GM18907 (cell line): ENCODE data around the gene KIF22.
"Not testable (repeated sequence)": the region's sequence is repeated elsewhere in the genome, so short reads cannot be mapped to it uniquely, and the experiment has no call there.

Experiments used
- ATAC-seq: cut with Tn5 transposase; IDR thresholded peaks from one replicate; pipeline ENCODE4 v1.9.1; 2021; ENCODE audit warnings: mild to moderate bottlenecking, moderate library complexity; ENCODE audit not compliant: unreplicated experiment

KIF22 gene

GRCh38 chr16:29793153-29793552, 2.6 kb downstream of the KIF22 start:
- ATAC-seq: not testable (repeated sequence)

GRCh38 chr16:29794231-29794710, 3.7 kb downstream of the KIF22 start:
- no peak for ATAC-seq

- ATAC-seq: no peak
Observed at GRCh38 chr16:29802416-29802935, 11.9 kb downstream of the KIF22 start.

GRCh38 chr16:29804020-29804419, 13.5 kb downstream of the KIF22 start:
- ATAC-seq: no peak

- ATAC-seq: no peak
Observed at GRCh38 chr16:29804455-29805231, 14.1 kb downstream of the KIF22 start.

GRCh38 chr16:29805232-29806098, 14.9 kb downstream of the KIF22 start:
- ATAC-seq: peak; percentile 61

- no peak for ATAC-seq
Observed at GRCh38 chr16:29806099-29806579, 15.6 kb downstream of the KIF22 start, which contains the start of gene MAZ. MAZ (plus strand) TSS chr16:29806529; CDS start chr16:29806702, 173 bp downstream.

GRCh38 chr16:29806641-29807425, 16.3 kb downstream of the KIF22 start:
- peak; percentile 0 for ATAC-seq

- peak; percentile 28 for ATAC-seq
Observed at GRCh38 chr16:29807426-29808218, 17.1 kb downstream of the KIF22 start.

GRCh38 chr16:29808219-29808900, 17.8 kb downstream of the KIF22 start:
- no peak for ATAC-seq

GRCh38 chr16:29809031-29809747, 18.6 kb downstream of the KIF22 start:
- ATAC-seq: no peak

GRCh38 chr16:29809850-29810698, 19.5 kb downstream of the KIF22 start:
- ATAC-seq: no peak

- ATAC-seq: no peak
Observed at GRCh38 chr16:29810699-29811169, 20.2 kb downstream of the KIF22 start.

GRCh38 chr16:29811170-29811895, 20.8 kb downstream of the KIF22 start:
- peak; percentile 30 for ATAC-seq

GRCh38 chr16:29811896-29812665, 21.5 kb downstream of the KIF22 start, which contains the start of gene PRRT2:
PRRT2 (plus strand) TSS chr16:29812193; CDS start chr16:29813055, 862 bp downstream.
- no peak for ATAC-seq
